Epithelial cell of proximal tubule (primary cell): ENCODE data around the gene ING3. TPM values are rescaled to one million over a fixed set of nuclear protein-coding genes. Genes with fewer than 3 reads are reported as not detected.

Source experiments
- DNase-seq: peaks from one replicate; pipeline ENCODE4 v3.0.0-alpha.2; 2011; ENCODE audit warnings: low read depth
- H3K4me3 ChIP-seq: 2 replicates; pipeline ENCODE4 v1.5.1; 2011; ENCODE audit warnings: low read depth, mild to moderate bottlenecking, low read length
- total RNA-seq: library from RNA; depleted of rRNA; stranded (reverse); fragments of >200 nt; gene quantifications from 2 replicates; pipeline ENCODE4 v1.2.3, GENCODE V29; 2015
- TF ChIP-seq, protein P1 (sequence below): conservative IDR thresholded peaks from 2 replicates; pipeline ENCODE4 v1.5.1; 2012; ENCODE audit warnings: low read depth, mild to moderate bottlenecking, low read length

ING3 gene
- total RNA-seq, 1 donor from 2014 or later = 11.0 TPM

DNA sequence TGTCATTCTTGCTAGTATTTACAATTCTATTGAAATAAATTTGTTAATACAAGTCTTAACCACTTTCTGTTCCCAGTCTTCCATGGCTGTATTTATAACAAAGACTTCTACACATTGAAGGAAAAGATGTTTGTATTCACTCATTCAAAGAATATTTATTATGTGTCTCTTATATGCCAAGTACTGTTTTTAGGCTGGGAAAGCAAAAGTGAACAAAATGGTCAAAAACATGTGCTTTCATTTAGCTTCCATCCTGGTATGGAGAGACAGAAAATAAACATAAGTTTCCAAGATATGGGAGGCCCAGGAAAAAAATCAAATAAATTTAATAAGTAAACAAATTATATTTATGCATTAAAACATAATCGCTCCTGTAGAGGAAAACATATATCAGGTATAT is 60.8 kb downstream of the ING3 start:
- no peak overlapping the region for H3K4me3 ChIP-seq
- DNase-seq = no peak
- TF ChIP-seq, protein P1, sequence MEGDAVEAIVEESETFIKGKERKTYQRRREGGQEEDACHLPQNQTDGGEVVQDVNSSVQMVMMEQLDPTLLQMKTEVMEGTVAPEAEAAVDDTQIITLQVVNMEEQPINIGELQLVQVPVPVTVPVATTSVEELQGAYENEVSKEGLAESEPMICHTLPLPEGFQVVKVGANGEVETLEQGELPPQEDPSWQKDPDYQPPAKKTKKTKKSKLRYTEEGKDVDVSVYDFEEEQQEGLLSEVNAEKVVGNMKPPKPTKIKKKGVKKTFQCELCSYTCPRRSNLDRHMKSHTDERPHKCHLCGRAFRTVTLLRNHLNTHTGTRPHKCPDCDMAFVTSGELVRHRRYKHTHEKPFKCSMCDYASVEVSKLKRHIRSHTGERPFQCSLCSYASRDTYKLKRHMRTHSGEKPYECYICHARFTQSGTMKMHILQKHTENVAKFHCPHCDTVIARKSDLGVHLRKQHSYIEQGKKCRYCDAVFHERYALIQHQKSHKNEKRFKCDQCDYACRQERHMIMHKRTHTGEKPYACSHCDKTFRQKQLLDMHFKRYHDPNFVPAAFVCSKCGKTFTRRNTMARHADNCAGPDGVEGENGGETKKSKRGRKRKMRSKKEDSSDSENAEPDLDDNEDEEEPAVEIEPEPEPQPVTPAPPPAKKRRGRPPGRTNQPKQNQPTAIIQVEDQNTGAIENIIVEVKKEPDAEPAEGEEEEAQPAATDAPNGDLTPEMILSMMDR = no peak

DNA sequence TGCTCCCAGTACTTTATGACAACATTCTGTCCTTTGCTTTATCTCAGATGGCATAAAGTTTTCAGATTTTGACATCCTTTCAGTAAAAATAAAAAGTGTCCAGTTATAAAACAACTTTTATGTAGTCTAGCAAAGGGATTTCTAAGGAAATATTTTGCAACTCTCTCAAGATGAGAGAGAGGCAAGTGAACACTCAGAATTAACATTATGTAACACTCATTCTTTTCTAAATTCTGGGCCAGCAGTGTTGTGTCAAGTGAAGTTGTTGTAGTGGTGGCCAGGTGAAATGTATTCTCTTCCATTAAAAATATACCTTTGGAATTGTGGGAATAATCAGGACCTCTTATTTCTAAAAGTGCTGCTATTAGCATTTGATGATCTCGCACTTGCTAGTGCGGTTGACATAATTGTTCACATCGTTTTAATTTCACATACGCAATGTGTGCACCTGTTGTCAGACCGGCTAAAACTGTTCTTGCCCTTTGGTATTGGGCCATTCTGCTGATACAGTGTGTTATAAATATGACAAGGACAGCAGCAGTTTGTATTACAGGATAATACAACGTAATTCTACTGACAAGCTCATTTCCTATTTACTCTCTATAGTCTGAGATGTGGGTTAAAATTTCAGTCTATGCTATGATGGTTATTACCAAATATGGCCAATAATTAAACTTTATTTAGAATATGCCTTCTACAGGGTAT is 61.7 kb downstream of the ING3 start:
- no peak for DNase-seq
- H3K4me3 ChIP-seq = no peak overlapping the region
- TF ChIP-seq, protein P1 = no peak

DNA sequence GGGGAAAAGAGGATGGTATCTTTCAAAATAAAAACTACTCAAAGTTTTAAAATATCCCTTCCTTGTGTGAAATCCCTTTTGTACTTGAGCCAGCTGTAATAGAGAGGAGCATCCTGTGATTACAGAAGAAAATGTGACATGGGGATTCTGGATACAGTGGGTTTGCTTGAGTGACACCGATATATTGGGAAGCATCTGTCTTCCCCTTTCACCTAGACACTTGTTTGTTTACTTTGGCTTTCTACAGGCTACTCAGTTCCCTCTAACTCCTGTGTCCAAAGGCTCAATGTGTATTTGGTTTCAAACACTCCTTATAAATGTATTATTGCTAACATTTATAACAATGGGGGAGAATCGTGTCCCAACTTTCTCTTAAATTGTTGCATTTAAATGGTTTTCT is 62.3 kb downstream of the ING3 start:
- TF ChIP-seq, protein P1 = no peak
- H3K4me3 ChIP-seq = no peak overlapping the region
- no peak for DNase-seq

DNA sequence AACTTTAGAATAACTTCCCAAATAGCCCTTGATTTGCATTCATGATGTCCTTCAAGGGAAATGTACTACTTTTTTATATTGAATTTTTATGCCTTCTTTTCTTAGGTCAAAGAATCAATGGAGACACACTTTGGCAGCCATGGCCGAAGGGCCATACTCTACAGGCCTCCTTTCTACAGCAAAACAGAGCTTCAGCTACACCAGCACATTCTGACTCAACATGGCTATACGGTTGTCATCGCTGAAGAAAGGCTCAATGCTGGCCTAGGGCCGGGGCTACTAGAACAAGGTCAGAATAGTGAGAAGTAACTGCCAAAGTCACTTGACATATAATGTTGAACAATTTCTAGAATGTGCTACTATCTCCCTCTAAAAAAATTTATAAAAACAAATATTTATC is 65.0 kb downstream of the ING3 start:
- no peak overlapping the region for H3K4me3 ChIP-seq
- TF ChIP-seq, protein P1 = no peak
- DNase-seq = no peak

DNA sequence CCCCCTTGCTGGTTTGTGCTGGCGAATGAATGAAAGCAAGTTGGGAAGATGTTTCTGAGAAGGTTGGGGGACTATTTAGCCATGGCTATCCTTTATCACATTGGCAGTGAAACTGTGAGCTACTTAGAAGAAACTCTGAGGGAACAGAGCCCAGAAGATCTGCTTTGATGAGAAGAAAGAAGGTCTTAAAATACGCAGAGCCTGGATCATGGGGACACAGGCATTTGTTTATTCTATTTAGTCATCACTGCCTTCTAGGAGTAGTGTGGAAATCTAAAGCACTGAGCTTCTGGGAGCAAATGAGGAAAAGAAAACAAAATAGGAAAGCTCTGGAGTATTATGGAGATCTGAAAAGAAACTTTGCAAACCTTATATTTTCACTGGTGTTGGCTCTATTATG is 66.4 kb downstream of the ING3 start:
- TF ChIP-seq, protein P1 = no peak
- no peak overlapping the region for H3K4me3 ChIP-seq
- no peak for DNase-seq

DNA sequence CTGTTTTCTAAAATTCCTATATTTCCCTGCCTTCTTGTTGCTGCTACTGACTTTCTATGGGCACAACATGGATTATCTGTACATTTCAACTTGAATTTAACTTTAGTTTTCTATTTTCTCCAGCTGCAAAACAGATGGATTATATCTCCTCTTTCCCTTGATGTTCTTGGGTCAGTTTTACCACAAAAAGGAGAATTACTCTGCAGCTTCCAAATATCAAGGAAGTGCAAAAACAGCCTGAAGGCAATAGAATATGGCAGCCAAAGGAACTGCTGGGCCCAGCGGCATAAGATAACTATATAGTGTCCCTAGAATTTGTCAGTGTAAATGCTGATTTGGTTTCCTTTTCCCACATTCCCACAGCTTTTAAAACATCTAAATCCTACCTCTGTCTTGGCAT is 67.0 kb downstream of the ING3 start:
- DNase-seq = no peak
- TF ChIP-seq, protein P1 = no peak
- H3K4me3 ChIP-seq = no peak overlapping the region

DNA sequence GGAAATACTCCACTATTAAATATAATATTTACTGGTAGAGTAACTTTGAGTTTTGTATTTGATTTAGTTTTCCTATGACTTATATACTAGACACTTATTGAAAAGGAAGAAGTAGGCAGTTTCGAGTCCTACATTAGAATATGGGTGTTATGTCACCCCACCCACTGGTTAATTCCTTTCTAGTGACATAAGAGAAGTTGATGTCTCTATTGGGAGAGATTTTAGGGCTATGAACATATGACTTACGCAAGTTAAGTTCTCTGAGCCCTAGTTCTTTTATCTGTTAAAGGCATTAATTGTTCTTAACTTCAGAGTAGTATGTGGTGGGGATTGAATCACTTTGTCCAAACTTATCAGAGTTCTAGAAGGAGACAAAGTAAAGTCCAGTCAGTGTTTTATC is 68.4 kb downstream of the ING3 start:
- no peak for DNase-seq
- no peak overlapping the region for H3K4me3 ChIP-seq
- TF ChIP-seq, protein P1 = no peak
